ENCODE results near the gene SGCD.

Gene SGCD

GRCh38 chr5:156460471-156460870 is 133.5 kb downstream of the SGCD start:
- DNase-seq (ENCODE audit: low read depth), result no peak

- DNase-seq (ENCODE audit: low read depth), result no peak
These were observed 139.9 kb downstream of the SGCD start for GRCh38 chr5:156466871-156467270.

- DNase-seq (ENCODE audit: low read depth), result no peak
These were observed 142.7 kb downstream of the SGCD start for GRCh38 chr5:156469636-156470035.

- DNase-seq (ENCODE audit: low read depth), result no peak
These were observed 144.9 kb downstream of the SGCD start for GRCh38 chr5:156471893-156472292.

- DNase-seq (ENCODE audit: low read depth), result no peak
These were observed 146.4 kb downstream of the SGCD start for GRCh38 chr5:156473269-156473908.

GRCh38 chr5:156474251-156474650 is 147.3 kb downstream of the SGCD start:
- no peak for DNase-seq (ENCODE audit: low read depth)

- DNase-seq (ENCODE audit: low read depth), result no peak
These were observed 148.5 kb downstream of the SGCD start for GRCh38 chr5:156475182-156476157.

- no peak for DNase-seq (ENCODE audit: low read depth)
These were observed 149.2 kb downstream of the SGCD start for GRCh38 chr5:156476158-156476551.

- DNase-seq (ENCODE audit: low read depth), result no peak
These were observed 149.7 kb downstream of the SGCD start for GRCh38 chr5:156476678-156477077.

- no peak for DNase-seq (ENCODE audit: low read depth)
These were observed 150.2 kb downstream of the SGCD start for GRCh38 chr5:156477196-156477595.

- no peak for DNase-seq (ENCODE audit: low read depth)
These were observed 152.9 kb downstream of the SGCD start for GRCh38 chr5:156479849-156480248.

GRCh38 chr5:156481741-156482140 is 154.8 kb downstream of the SGCD start:
- DNase-seq (ENCODE audit: low read depth), result no peak

GRCh38 chr5:156482818-156483217 is 155.9 kb downstream of the SGCD start:
- DNase-seq (ENCODE audit: low read depth), result no peak

- no peak for DNase-seq (ENCODE audit: low read depth)
These were observed 159.7 kb downstream of the SGCD start for GRCh38 chr5:156486394-156487238.

GRCh38 chr5:156491766-156492165 is 164.8 kb downstream of the SGCD start:
- DNase-seq (ENCODE audit: low read depth), result no peak

GRCh38 chr5:156496291-156496690 is 169.3 kb downstream of the SGCD start:
- no peak for DNase-seq (ENCODE audit: low read depth)

GRCh38 chr5:156497804-156498208 is 170.8 kb downstream of the SGCD start:
- no peak for DNase-seq (ENCODE audit: low read depth)

- DNase-seq (ENCODE audit: low read depth), result no peak
These were observed 171.4 kb downstream of the SGCD start for GRCh38 chr5:156498226-156498980.

GRCh38 chr5:156500755-156501154 is 173.8 kb downstream of the SGCD start:
- DNase-seq (ENCODE audit: low read depth), result no peak

- DNase-seq (ENCODE audit: low read depth), result no peak
These were observed 178.1 kb downstream of the SGCD start for GRCh38 chr5:156505101-156505500.

- DNase-seq (ENCODE audit: low read depth), result no peak
These were observed 186.3 kb downstream of the SGCD start for GRCh38 chr5:156513123-156513815.
